ENCODE results near the gene KIF26B.

Gene KIF26B

DNA sequence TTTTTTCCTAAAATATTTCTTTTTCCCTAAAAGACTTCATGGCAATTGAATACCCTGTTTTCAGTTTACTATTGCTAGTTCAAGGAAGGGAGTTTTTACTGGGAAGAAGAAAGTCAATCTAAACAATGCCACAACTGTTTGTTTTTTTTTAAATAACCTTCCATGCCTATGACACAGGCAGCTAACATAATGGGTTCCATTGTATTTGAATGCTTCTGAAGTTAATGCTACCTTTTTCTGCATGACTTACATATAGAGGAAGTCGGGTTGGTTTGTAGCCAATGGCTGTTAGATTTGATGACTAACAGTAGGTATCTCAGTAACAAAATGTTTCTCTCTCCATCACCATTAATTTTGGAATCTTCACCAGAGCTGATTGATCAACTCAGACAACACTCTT lies 134.0 kb downstream of the KIF26B start:
- no peak overlapping the region for H3K4me3 ChIP-seq (ENCODE audit: control insufficient read depth, low read depth, low read length)
- DNase-seq (ENCODE audit: low read depth), result no peak
- TF ChIP-seq, protein P1, sequence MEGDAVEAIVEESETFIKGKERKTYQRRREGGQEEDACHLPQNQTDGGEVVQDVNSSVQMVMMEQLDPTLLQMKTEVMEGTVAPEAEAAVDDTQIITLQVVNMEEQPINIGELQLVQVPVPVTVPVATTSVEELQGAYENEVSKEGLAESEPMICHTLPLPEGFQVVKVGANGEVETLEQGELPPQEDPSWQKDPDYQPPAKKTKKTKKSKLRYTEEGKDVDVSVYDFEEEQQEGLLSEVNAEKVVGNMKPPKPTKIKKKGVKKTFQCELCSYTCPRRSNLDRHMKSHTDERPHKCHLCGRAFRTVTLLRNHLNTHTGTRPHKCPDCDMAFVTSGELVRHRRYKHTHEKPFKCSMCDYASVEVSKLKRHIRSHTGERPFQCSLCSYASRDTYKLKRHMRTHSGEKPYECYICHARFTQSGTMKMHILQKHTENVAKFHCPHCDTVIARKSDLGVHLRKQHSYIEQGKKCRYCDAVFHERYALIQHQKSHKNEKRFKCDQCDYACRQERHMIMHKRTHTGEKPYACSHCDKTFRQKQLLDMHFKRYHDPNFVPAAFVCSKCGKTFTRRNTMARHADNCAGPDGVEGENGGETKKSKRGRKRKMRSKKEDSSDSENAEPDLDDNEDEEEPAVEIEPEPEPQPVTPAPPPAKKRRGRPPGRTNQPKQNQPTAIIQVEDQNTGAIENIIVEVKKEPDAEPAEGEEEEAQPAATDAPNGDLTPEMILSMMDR (IDR thresholded peaks at IDR 0.05; ENCODE audit: control insufficient read depth, insufficient read depth, low read depth, low read length, missing control alignments), result no peak

- DNase-seq (ENCODE audit: low read depth), result no peak
- no peak overlapping the region for H3K4me3 ChIP-seq (ENCODE audit: control insufficient read depth, low read depth, low read length)
- TF ChIP-seq, protein P1 (IDR thresholded peaks at IDR 0.05; ENCODE audit: control insufficient read depth, insufficient read depth, low read depth, low read length, missing control alignments), result no peak
These were observed 136.1 kb downstream of the KIF26B start for GRCh38 chr1:245290836-245291235.

DNA sequence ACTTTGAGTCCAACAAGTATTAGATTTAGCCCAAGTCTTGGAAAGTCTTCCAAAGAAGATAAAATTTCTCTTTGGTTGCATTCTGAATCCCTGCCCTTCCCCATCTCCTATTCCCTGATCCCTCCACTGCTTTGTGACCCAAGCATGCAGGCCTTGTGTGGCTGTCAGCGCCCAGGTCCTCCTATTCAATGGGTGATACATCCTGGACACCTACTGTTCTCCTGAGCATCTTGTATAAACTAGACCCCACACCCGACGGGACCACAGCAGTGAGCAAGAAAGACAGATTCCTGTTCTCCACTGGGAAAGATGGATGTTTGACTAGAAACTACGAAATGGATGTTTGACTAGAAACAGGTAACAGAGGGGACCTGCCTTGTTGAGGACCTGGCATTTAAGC lies 136.6 kb downstream of the KIF26B start:
- DNase-seq (ENCODE audit: low read depth), result no peak
- TF ChIP-seq, protein P1 (IDR thresholded peaks at IDR 0.05; ENCODE audit: control insufficient read depth, insufficient read depth, low read depth, low read length, missing control alignments), result no peak
- no peak overlapping the region for H3K4me3 ChIP-seq (ENCODE audit: control insufficient read depth, low read depth, low read length)

DNA sequence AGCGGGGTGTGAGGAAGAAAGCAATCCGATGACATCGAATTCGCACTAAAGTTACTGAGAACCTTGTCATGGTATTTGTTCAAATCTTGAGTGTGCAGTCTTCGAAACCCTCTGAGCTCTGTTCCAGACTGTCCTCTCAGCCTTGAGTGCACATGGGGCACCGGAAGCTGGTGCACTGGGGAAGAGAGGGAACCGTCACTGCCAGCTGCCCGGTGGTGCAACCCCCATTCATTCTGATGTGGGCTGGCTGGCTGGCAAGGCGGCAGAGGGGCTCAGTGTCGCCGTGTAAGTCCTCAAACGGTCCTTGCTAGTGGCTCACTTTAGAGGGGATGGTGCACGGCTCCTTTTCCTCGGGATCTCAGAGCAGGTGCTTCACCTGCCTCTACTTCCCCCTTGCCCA lies 137.4 kb downstream of the KIF26B start:
- DNase-seq (ENCODE audit: low read depth), result no peak
- TF ChIP-seq, protein P1 (IDR thresholded peaks at IDR 0.05; ENCODE audit: control insufficient read depth, insufficient read depth, low read depth, low read length, missing control alignments), result no peak
- no peak overlapping the region for H3K4me3 ChIP-seq (ENCODE audit: control insufficient read depth, low read depth, low read length)

GRCh38 chr1:245292553-245292952 lies 137.8 kb downstream of the KIF26B start:
- no peak overlapping the region for H3K4me3 ChIP-seq (ENCODE audit: control insufficient read depth, low read depth, low read length)
- no peak for DNase-seq (ENCODE audit: low read depth)
- TF ChIP-seq, protein P1 (IDR thresholded peaks at IDR 0.05; ENCODE audit: control insufficient read depth, insufficient read depth, low read depth, low read length, missing control alignments), result no peak

GRCh38 chr1:245294020-245294419 lies 139.2 kb downstream of the KIF26B start:
- no peak overlapping the region for H3K4me3 ChIP-seq (ENCODE audit: control insufficient read depth, low read depth, low read length)
- no peak for DNase-seq (ENCODE audit: low read depth)
- TF ChIP-seq, protein P1 (IDR thresholded peaks at IDR 0.05; ENCODE audit: control insufficient read depth, insufficient read depth, low read depth, low read length, missing control alignments), result no peak

DNA sequence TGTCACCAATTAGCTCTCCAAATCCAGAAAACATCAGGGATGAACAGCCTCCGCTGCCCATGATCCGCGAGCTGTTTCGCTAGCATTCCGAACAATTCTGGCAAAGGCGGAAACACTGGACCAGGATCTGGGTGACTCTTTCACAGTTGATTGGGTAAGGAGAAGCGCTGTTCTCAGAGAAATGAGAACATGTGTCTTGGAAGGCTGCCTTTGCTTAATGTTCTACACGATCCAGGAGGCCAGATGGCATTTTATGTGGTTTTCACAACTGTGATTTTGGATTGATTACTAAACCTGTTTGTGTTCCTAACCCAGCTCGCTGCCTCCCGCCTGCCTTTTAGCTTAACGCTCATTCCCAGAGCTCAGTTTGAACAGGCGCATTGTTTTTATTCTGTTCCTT lies 144.0 kb downstream of the KIF26B start:
- H3K4me3 ChIP-seq (ENCODE audit: control insufficient read depth, low read depth, low read length), result no peak overlapping the region; the same call in 1 of the 2 replicates
- DNase-seq (ENCODE audit: low read depth), result peak; percentile 55
- TF ChIP-seq, protein P1 (IDR thresholded peaks at IDR 0.05; ENCODE audit: control insufficient read depth, insufficient read depth, low read depth, low read length, missing control alignments), result no peak

All from AG09309 (cell line).